ENCODE results near the gene FOXF2. TPM values are rescaled to one million over a fixed set of nuclear protein-coding genes. Genes with fewer than 3 reads are reported as not detected.

FOXF2 gene
- total RNA-seq, 1 donor from 2014 or later, result 5.2 TPM

- Histone ChIP-seq H3K4me1 (peaks cover 9 to 15% of the 10 kb centered on the region in 2 donors), H3K9me3 (no peaks in the 10 kb centered on the region), H3K36me3 (no peaks in the 10 kb centered on the region), H3K27ac (no peak overlapping the region), H3K27me3 (peaks cover 18% of the 10 kb centered on the region), H3K4me3 (peak overlapping the region; percentile 35 to 68)
- TF ChIP-seq CTCF (IDR thresholded peaks at IDR 0.05), result no peak
- intact Hi-C loops (cut with DNase I), result no loop called here
- DNase-seq (ENCODE audit: low spot score in 2 of 2), result peak in 1 of 2 donors; percentile 31
Observed at GRCh38 chr6:1390946-1391799, 1.8 kb downstream of the FOXF2 start.

- TF ChIP-seq CTCF (IDR thresholded peaks at IDR 0.05), result no peak
- H3K27ac ChIP-seq, result no peak overlapping the region
- H3K36me3 ChIP-seq, result no peaks in the 10 kb centered on the region
- H3K27me3 ChIP-seq, result peaks cover 18% of the 10 kb centered on the region
- no peak overlapping the region for H3K4me3 ChIP-seq
- peak in 1 of 2 donors; percentile 16 for DNase-seq (ENCODE audit: low spot score in 2 of 2)
- H3K9me3 ChIP-seq, result no peaks in the 10 kb centered on the region
- peaks cover 9 to 15% of the 10 kb centered on the region in 2 donors for H3K4me1 ChIP-seq
- intact Hi-C loops (cut with DNase I), result no loop called here
Observed at GRCh38 chr6:1391800-1392309, 2.5 kb downstream of the FOXF2 start.

- no peak for TF ChIP-seq CTCF (IDR thresholded peaks at IDR 0.05)
- peaks cover 9 to 15% of the 10 kb centered on the region in 2 donors for H3K4me1 ChIP-seq
- intact Hi-C loops (cut with DNase I), result no loop called here
- H3K27ac ChIP-seq, result no peak overlapping the region
- no peaks in the 10 kb centered on the region for H3K9me3 ChIP-seq
- peaks cover 18% of the 10 kb centered on the region for H3K27me3 ChIP-seq
- H3K4me3 ChIP-seq, result peak overlapping the region; percentile 29 to 45
- no peaks in the 10 kb centered on the region for H3K36me3 ChIP-seq
- no peak for DNase-seq (ENCODE audit: low spot score in 2 of 2)
Observed at GRCh38 chr6:1392813-1393640, 3.7 kb downstream of the FOXF2 start.

GRCh38 chr6:1393641-1394283 is 4.4 kb downstream of the FOXF2 start:
- no peaks in the 10 kb centered on the region for H3K36me3 ChIP-seq
- peak overlapping the region; percentile 29 to 45 for H3K4me3 ChIP-seq
- peaks cover 18% of the 10 kb centered on the region for H3K27me3 ChIP-seq
- peaks cover 9 to 13% of the 10 kb centered on the region in 2 donors for H3K4me1 ChIP-seq
- DNase-seq (ENCODE audit: low spot score in 2 of 2), result no peak
- H3K27ac ChIP-seq, result no peak overlapping the region
- no peak for TF ChIP-seq CTCF (IDR thresholded peaks at IDR 0.05)
- intact Hi-C loops (cut with DNase I), result no loop called here
- H3K9me3 ChIP-seq, result no peaks in the 10 kb centered on the region

Data from ascending aorta (tissue), 2 donors.